Thymus (tissue), 11 donors: Measurements from ENCODE around the gene CAMTA1. TPM values are rescaled to one million over a fixed set of nuclear protein-coding genes. Genes with fewer than 3 reads are reported as not detected.
"Not testable (repeated sequence)": the region's sequence is repeated elsewhere in the genome, so short reads cannot be mapped to it uniquely, and the experiment has no call there.

ENCODE experiments used
- DNase-seq, 9 donors: peaks; one replicate each; pipeline ENCODE4 v3.0.0-alpha.2; 2013; ENCODE audit warnings: low spot score in 9 of 9, low read depth in 6 of 9, missing footprints in 1 of 9
- H3K27ac ChIP-seq, 2 donors: one replicate each; pipeline ENCODE4 v1.5.1; 2013; ENCODE audit warnings: control low read depth in 1 of 2, low read depth in 1 of 2, low read length in 1 of 2, mild to moderate bottlenecking in 1 of 2, moderate library complexity in 1 of 2
- H3K27me3 ChIP-seq, 2 donors: one replicate each; pipeline ENCODE4 v1.5.1; 2013; ENCODE audit warnings: low read length in 1 of 2; ENCODE audit not compliant: control insufficient read depth in 2 of 2, insufficient read depth in 1 of 2
- H3K36me3 ChIP-seq, 2 donors: one replicate each; pipeline ENCODE4 v1.5.1; 2013; ENCODE audit warnings: low read length in 1 of 2, mild to moderate bottlenecking in 1 of 2, moderate library complexity in 1 of 2; ENCODE audit not compliant: control insufficient read depth in 2 of 2, insufficient read depth in 2 of 2
- H3K4me1 ChIP-seq, 2 donors: one replicate each; pipeline ENCODE4 v1.5.1; 2013; ENCODE audit warnings: low read length in 2 of 2; ENCODE audit not compliant: control insufficient read depth in 2 of 2, insufficient read depth in 2 of 2
- H3K4me3 ChIP-seq, 2 donors: one replicate each; pipeline ENCODE4 v1.5.1; 2013; ENCODE audit warnings: low read length in 2 of 2, control low read depth in 1 of 2, mild to moderate bottlenecking in 1 of 2
- H3K9me3 ChIP-seq, 2 donors: one replicate each; pipeline ENCODE4 v1.5.1; 2013; ENCODE audit warnings: low read length in 1 of 2, mild to moderate bottlenecking in 1 of 2; ENCODE audit not compliant: control insufficient read depth in 2 of 2, insufficient read depth in 1 of 2
- WGBS: extraction: QIAGEN DNeasy Blood & Tissue Kit; methylation state at CpG from one replicate; pipeline ENCODE4 v1.1.7; 2013; 5-methylcytosine and 5-hydroxymethylcytosine counted together
- polyA plus RNA-seq: library from polyadenylated mRNA; stranded (reverse); fragments of 200-250 nt; gene quantifications from one replicate; pipeline ENCODE4 v1.2.3, GENCODE V29; 2013
- total RNA-seq: library from RNA; stranded (reverse); fragments of 120-200 nt; gene quantifications from one replicate; pipeline ENCODE4 v1.2.4, GENCODE V29; 2013
- donor health status: healthy.

CAMTA1 gene
- total and polyA plus RNA-seq, 2 donors: 32.0 to 158 TPM

GRCh38 chr1:7686301-7686850, 901.1 kb downstream of the CAMTA1 start:
- Histone ChIP-seq H3K4me1 (no peaks in the 10 kb centered on the region), H3K9me3 (peaks cover 0 to 1% of the 10 kb centered on the region in 2 donors), H3K36me3 (no peaks in the 10 kb centered on the region), H3K4me3 (no peak overlapping the region), H3K27ac (no peak overlapping the region), H3K27me3 (peaks cover 2 to 17% of the 10 kb centered on the region in 2 donors)
- WGBS: 90% methylated on average over 16 of the region's 16 CpGs
- DNase-seq: no peak

GRCh38 chr1:7687411-7687810, 902.2 kb downstream of the CAMTA1 start:
- WGBS: 88% methylated on average over 9 of the region's 9 CpGs
- H3K4me1 ChIP-seq: no peaks in the 10 kb centered on the region
- peaks cover 0 to 10% of the 10 kb centered on the region in 2 donors for H3K27me3 ChIP-seq
- H3K27ac ChIP-seq: no peak overlapping the region
- H3K4me3 ChIP-seq: no peak overlapping the region
- H3K36me3 ChIP-seq: no peaks in the 10 kb centered on the region
- H3K9me3 ChIP-seq: peaks cover 2% of the 10 kb centered on the region in 2 donors
- DNase-seq: no peak

- H3K27ac ChIP-seq: no peak overlapping the region
- no peaks in the 10 kb centered on the region for H3K36me3 ChIP-seq
- H3K4me3 ChIP-seq: no peak overlapping the region
- H3K9me3 ChIP-seq: peaks cover 2 to 5% of the 10 kb centered on the region in 2 donors
- H3K4me1 ChIP-seq: no peaks in the 10 kb centered on the region
- 92% methylated on average over 1 of the region's 1 CpG for WGBS
- DNase-seq: no peak
- H3K27me3 ChIP-seq: peaks cover 0 to 10% of the 10 kb centered on the region in 2 donors
These were observed 903.4 kb downstream of the CAMTA1 start for GRCh38 chr1:7688659-7689058.

GRCh38 chr1:7689307-7689706, 904.1 kb downstream of the CAMTA1 start:
- not testable (repeated sequence) for H3K27me3 ChIP-seq, H3K4me3 ChIP-seq, H3K4me1 ChIP-seq, DNase-seq, H3K9me3 ChIP-seq, H3K27ac ChIP-seq, H3K36me3 ChIP-seq
- 78% methylated on average over 4 of the region's 4 CpGs for WGBS

GRCh38 chr1:7690076-7690475, 904.8 kb downstream of the CAMTA1 start:
- peaks cover 0 to 8% of the 10 kb centered on the region in 2 donors for H3K27me3 ChIP-seq
- H3K4me1 ChIP-seq: no peaks in the 10 kb centered on the region
- H3K27ac ChIP-seq: no peak overlapping the region
- H3K9me3 ChIP-seq: peaks cover 2 to 5% of the 10 kb centered on the region in 2 donors
- H3K4me3 ChIP-seq: no peak overlapping the region
- no peaks in the 10 kb centered on the region for H3K36me3 ChIP-seq
- DNase-seq: no peak
- whole genome bisulfite sequencing: 90% methylated on average over 10 of the region's 10 CpGs

GRCh38 chr1:7690496-7691182, 905.4 kb downstream of the CAMTA1 start:
- Histone ChIP-seq H3K27me3 (peaks cover 0 to 8% of the 10 kb centered on the region in 2 donors), H3K4me3 (no peak overlapping the region), H3K4me1 (no peaks in the 10 kb centered on the region), H3K27ac (no peak overlapping the region), H3K36me3 (no peaks in the 10 kb centered on the region), H3K9me3 (peaks cover 2 to 5% of the 10 kb centered on the region in 2 donors)
- 96% methylated on average over 17 of the region's 17 CpGs for WGBS
- no peak for DNase-seq

- Histone ChIP-seq H3K4me1 (no peaks in the 10 kb centered on the region), H3K9me3 (peaks cover 2 to 5% of the 10 kb centered on the region in 2 donors), H3K27me3 (peaks cover 0 to 8% of the 10 kb centered on the region in 2 donors), H3K27ac (no peak overlapping the region), H3K4me3 (no peak overlapping the region), H3K36me3 (no peaks in the 10 kb centered on the region)
- WGBS: 86% methylated on average over 3 of the region's 3 CpGs
- DNase-seq: no peak
These were observed 906.3 kb downstream of the CAMTA1 start for GRCh38 chr1:7691576-7691975.

GRCh38 chr1:7692005-7692404, 906.8 kb downstream of the CAMTA1 start:
- Histone ChIP-seq H3K4me3 (no peak overlapping the region), H3K9me3 (peaks cover 2 to 5% of the 10 kb centered on the region in 2 donors), H3K27ac (no peak overlapping the region), H3K4me1 (no peaks in the 10 kb centered on the region), H3K36me3 (no peaks in the 10 kb centered on the region), H3K27me3 (peaks cover 0 to 7% of the 10 kb centered on the region in 2 donors)
- over 99% methylated on average over 3 of the region's 3 CpGs for WGBS
- no peak for DNase-seq

GRCh38 chr1:7693037-7693436, 907.8 kb downstream of the CAMTA1 start:
- H3K27ac ChIP-seq, H3K4me1 ChIP-seq, H3K36me3 ChIP-seq, H3K4me3 ChIP-seq, H3K27me3 ChIP-seq, DNase-seq, H3K9me3 ChIP-seq: not testable (repeated sequence)
- WGBS: 92% methylated on average over 5 of the region's 5 CpGs
